ENCODE measurements around the gene CDC20. TPM values are rescaled to one million over a fixed set of nuclear protein-coding genes. Genes with fewer than 3 reads are reported as not detected.

Gene CDC20
- total RNA-seq, 2 experiments from 2014 or later: 130 to 141 TPM

DNA sequence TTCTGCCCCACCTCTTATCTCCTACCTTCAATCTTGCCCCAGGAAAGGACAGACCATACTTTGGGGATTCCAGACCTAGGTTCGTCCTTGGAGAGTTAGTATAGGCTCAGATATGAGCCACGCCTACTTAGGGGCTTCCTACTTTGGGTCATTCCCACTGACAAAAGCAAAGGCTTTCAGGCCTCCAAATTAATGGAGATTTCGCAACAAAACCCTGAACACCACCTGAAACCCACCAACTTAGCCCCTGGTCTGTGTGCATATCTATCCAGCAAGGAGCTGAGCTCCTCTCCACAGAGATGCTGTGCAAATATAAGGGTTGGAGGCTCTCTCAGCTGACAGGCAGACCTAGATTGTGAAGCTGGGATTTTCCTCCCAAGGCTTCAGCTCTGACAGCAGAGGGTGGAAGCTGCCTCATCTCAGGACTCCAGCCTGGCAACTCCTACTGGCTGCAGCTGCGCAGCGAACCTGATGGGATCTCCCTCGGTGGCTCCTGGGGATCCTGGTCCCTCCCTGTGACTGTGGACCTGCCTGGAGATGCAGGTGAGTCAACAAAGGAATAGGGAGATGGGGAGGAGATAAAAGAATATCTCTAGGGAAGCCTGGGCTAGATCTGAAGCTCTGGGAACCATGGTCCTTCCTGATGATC is 19.1 kb upstream of the CDC20 start:
- H3K36me3 Mint-ChIP-seq (ENCODE audit: low read depth): no peaks in the 10 kb centered on the region
- H3K27me3 Mint-ChIP-seq: peaks cover 5% of the 10 kb centered on the region
- no peak overlapping the region for H3K4me3 Mint-ChIP-seq
- ChIA-PET POLR2A (interaction anchor here (1.1 to 1.2 kb wide), 2 partner anchors 19 to 205 kb away, joined by 3 to 4 read pairs; partner anchors contain the start of gene CDC20), CTCF (no interaction called here)
- H3K9me3 Mint-ChIP-seq: no peaks in the 10 kb centered on the region
- H3K27ac Mint-ChIP-seq: no peak overlapping the region
- DNase-seq: no peak
- no peaks in the 10 kb centered on the region for H3K4me1 Mint-ChIP-seq

DNA sequence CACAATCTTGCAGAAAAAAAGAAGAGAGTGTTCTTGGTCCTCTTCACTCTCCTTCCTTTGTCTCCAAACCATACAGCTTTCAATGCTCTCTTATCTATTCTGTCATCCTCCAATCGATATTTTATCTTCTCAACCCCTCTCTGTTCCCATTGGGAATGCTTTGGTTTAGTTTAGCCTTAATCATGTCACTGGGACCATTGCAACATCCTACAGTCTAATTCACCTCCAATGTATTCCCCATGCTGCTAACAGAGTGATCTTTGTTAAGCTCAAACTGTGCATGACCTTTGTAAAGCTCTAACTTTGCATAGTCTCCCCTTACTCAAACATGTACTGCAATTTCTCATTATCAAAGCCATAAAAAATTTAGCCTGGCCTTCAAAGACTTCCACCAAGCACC is 18.2 kb upstream of the CDC20 start:
- H3K27me3 Mint-ChIP-seq: peaks cover 5% of the 10 kb centered on the region
- no peaks in the 10 kb centered on the region for H3K9me3 Mint-ChIP-seq
- ChIA-PET POLR2A (interaction anchor here (1.2 kb wide), 1 partner anchor 204 kb away, joined by 3 read pairs; no protein-coding TSS in a partner anchor), CTCF (interaction anchor here (1.4 kb wide), 1 partner anchor 74 kb away, joined by 3 read pairs; no protein-coding TSS in a partner anchor)
- no peak overlapping the region for H3K4me3 Mint-ChIP-seq
- DNase-seq: no peak
- H3K36me3 Mint-ChIP-seq (ENCODE audit: low read depth): no peaks in the 10 kb centered on the region
- H3K4me1 Mint-ChIP-seq: peaks cover 2% of the 10 kb centered on the region
- H3K27ac Mint-ChIP-seq: no peak overlapping the region

DNA sequence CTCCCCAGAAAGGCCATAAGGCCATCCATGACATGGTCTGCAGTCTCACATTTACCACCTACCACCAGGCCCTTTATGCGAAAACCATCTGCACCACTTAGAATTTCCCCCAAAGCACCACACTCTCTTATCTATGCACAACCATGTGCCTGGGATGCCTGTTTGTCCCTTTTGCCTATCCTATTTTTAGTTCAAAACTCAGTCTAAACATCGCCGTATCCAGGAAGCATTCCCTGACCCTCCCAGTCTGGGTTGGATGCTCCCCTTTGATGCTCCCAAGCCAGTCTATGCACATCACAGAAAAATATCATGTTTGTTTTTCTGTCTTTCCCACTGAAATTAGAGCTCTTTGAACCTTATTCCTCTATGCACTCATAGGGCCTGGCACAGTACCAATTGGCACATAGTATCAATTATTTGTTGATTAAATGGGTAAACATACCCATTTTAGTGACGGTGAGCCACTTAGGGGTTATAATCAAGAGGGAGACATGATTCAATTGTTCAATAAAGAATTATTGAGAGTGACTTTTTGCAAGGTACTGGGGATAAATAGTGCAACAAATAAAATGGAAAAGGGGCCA is 14.4 kb upstream of the CDC20 start:
- Mint-ChIP-seq H3K4me1 (peaks cover 5% of the 10 kb centered on the region), H3K27me3 (peaks cover 7% of the 10 kb centered on the region), H3K36me3 (ENCODE audit: low read depth) (no peaks in the 10 kb centered on the region), H3K27ac (no peak overlapping the region), H3K9me3 (no peaks in the 10 kb centered on the region), H3K4me3 (no peak overlapping the region)
- CTCF ChIA-PET: no interaction called here
- POLR2A ChIA-PET: no interaction called here
- no peak for DNase-seq

DNA sequence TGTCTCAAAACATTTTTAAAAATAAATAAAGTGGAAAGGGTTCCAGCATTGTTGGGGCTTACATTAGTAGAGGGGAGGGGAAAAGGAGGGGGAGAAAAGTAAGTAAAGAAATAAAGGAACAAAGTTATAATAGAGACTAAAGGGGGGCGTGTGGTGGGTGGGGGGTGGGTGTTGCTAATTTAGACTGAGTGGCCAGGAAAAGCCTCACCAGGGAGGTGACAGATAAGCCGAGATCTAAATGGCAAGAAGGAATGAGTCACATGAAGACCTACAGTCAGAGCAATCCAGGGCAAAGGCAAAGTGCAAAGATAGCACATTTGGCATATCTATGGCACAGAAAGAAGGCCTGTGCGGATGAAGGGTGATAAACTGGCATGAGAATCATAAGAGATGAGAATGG is 13.7 kb upstream of the CDC20 start:
- no peaks in the 10 kb centered on the region for H3K36me3 Mint-ChIP-seq (ENCODE audit: low read depth)
- CTCF ChIA-PET: no interaction called here
- POLR2A ChIA-PET: no interaction called here
- H3K4me3 Mint-ChIP-seq: no peak overlapping the region
- no peaks in the 10 kb centered on the region for H3K9me3 Mint-ChIP-seq
- no peak for DNase-seq
- H3K27me3 Mint-ChIP-seq: peaks cover 7% of the 10 kb centered on the region
- H3K27ac Mint-ChIP-seq: no peak overlapping the region
- H3K4me1 Mint-ChIP-seq: peaks cover 10% of the 10 kb centered on the region

DNA sequence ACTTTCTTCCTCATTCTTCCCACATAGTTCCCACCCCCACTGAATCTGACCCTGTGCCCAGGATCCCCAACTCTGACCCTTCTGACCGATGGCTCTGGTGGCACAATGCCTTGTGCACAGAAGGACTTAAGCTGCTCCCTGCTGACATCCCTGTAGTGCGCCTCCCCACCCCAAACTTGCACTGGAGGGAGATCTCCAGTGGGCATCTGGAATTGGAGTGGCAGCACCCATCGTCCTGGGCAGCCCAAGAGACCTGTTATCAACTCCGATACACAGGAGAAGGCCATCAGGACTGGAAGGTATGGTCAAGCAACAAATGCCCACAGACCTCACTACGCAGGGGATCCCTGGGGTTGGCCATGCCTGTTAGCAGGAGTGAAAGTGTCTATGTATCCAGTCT is 12.1 kb upstream of the CDC20 start:
- no peaks in the 10 kb centered on the region for H3K9me3 Mint-ChIP-seq
- ChIA-PET CTCF (interaction anchor here (1.1 kb wide), 1 partner anchor 9 kb away, joined by 4 read pairs; no protein-coding TSS in a partner anchor), POLR2A (no interaction called here)
- H3K4me3 Mint-ChIP-seq: no peak overlapping the region
- peaks cover 10% of the 10 kb centered on the region for H3K4me1 Mint-ChIP-seq
- peaks cover 3% of the 10 kb centered on the region for H3K27me3 Mint-ChIP-seq
- no peaks in the 10 kb centered on the region for H3K36me3 Mint-ChIP-seq (ENCODE audit: low read depth)
- DNase-seq: no peak
- no peak overlapping the region for H3K27ac Mint-ChIP-seq

DNA sequence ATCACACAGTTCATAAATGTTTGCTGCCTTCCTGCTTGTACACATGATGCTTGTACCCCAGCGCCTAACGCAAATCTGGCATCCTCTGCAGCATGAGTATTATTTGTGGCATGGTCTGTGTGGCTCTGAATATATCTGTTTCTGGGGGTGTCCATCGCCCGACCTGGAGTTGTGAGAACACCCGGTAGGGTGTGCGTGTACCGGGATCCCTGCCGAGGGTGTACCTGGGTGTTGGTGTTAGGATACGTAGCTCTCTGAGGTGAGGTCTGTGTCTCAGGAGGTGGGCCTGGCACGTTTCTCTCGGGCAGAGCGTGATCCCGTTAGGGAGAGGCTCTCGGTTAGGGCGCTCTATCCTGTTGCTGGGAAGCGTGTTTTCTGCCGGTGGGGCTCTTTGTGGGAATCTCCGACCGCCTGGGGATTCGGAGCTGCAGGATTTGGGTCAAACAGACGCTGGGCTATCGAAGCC is 10.4 kb upstream of the CDC20 start:
- CTCF ChIA-PET: no interaction called here
- POLR2A ChIA-PET: interaction anchor here (0.6 to 1.0 kb wide), 2 partner anchors 10 to 107 kb away, joined by 3 to 4 read pairs; partner anchors contain the start of gene CDC20

DNA sequence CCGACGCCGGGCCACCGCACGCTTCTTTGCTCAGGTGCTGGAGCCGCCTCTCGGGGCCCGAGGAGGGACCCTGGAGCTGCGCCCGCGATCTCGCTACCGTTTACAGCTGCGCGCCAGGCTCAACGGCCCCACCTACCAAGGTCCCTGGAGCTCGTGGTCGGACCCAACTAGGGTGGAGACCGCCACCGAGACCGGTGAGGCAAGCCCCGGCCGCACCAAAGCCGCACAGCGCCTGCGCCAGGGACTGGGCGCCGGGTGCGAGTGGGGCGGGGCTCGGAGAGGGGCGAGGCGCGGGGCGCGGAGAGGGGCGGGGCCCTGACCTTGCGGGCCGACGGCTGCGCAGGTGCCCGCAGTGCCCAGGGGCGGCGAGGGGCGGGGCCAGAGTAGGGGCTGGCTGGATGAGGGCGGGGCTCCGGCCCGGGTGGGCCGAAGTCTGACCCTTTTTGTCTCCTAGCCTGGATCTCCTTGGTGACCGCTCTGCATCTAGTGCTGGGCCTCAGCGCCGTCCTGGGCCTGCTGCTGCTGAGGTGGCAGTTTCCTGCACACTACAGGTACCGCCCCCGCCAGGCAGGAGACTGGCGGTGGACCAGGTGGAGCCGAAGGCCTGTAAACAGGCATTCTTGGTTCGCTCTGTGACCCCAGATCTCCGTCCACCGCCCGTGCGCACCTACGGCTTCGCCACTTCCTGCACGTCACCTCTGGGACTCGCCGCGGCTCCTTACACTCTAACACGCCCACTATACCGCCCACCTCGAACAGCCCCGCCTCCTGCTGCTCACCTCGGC is 9.8 kb upstream of the CDC20 start:
- ChIA-PET POLR2A (interaction anchor here (0.6 to 1.0 kb wide), 2 partner anchors 10 to 106 kb away, joined by 3 to 4 read pairs; partner anchors contain the start of gene CDC20), CTCF (interaction anchor here (0.6 kb wide), 1 partner anchor 26 kb away, joined by 3 read pairs; no protein-coding TSS in a partner anchor)
- H3K4me3 Mint-ChIP-seq: peak overlapping the region; percentile 77

More for the DNA sequence above, 10.4 kb upstream of the CDC20 start:
- H3K27ac Mint-ChIP-seq: no peak overlapping the region
- H3K9me3 Mint-ChIP-seq: no peaks in the 10 kb centered on the region
- peaks cover 3% of the 10 kb centered on the region for H3K27me3 Mint-ChIP-seq
- H3K36me3 Mint-ChIP-seq (ENCODE audit: low read depth): no peaks in the 10 kb centered on the region
- peak overlapping the region; percentile 40 for H3K4me3 Mint-ChIP-seq
- DNase-seq: no peak
- peaks cover 10% of the 10 kb centered on the region for H3K4me1 Mint-ChIP-seq

DNA sequence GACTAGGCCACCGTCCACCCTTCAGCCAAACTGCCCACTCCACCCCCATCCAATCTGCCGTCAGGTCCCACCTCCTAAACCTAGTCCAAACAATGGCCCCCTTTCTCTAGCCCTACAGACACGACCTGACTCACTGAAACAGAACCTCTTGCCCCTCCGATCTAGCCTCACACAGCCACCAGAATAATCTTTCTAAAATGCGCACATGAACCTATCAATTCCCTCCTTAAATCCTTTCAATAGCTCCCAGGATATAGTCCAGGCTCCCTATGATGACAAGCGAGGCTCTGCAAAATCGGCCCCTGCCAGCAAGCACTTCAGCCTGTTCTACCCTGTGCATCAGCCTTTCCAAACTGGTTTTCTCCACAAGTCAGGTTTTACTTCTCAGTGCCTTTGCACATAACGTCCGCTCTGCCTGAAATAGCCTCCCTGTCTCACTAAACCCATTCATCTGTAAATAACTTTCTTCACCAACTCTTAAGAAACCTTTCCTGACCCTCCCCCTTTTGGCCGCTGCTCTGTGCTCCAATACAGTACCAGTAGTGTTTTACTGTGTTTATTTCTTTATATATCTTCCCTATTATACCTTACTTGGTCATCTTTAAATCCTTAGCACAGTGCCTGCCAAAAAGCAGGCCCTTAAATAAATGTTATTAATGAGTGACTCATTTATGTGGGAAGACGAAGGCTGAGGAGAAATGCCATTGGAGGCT is 9.0 kb upstream of the CDC20 start:
- POLR2A ChIA-PET: no interaction called here
- no peaks in the 10 kb centered on the region for H3K9me3 Mint-ChIP-seq
- no peak for DNase-seq
- peaks cover 3% of the 10 kb centered on the region for H3K36me3 Mint-ChIP-seq (ENCODE audit: low read depth)
- peaks cover 10% of the 10 kb centered on the region for H3K4me1 Mint-ChIP-seq
- H3K4me3 Mint-ChIP-seq: peak overlapping the region; percentile 77
- H3K27ac Mint-ChIP-seq: peak overlapping the region; percentile 77
- H3K27me3 Mint-ChIP-seq: peaks cover 3% of the 10 kb centered on the region
- CTCF ChIA-PET: no interaction called here

More for the DNA sequence above, 9.8 kb upstream of the CDC20 start:
- Mint-ChIP-seq H3K4me1 (peaks cover 10% of the 10 kb centered on the region), H3K27me3 (peaks cover 3% of the 10 kb centered on the region), H3K9me3 (no peaks in the 10 kb centered on the region), H3K27ac (peak overlapping the region; percentile 77), H3K36me3 (ENCODE audit: low read depth) (no peaks in the 10 kb centered on the region)
- DNase-seq: peak; percentile 73

DNA sequence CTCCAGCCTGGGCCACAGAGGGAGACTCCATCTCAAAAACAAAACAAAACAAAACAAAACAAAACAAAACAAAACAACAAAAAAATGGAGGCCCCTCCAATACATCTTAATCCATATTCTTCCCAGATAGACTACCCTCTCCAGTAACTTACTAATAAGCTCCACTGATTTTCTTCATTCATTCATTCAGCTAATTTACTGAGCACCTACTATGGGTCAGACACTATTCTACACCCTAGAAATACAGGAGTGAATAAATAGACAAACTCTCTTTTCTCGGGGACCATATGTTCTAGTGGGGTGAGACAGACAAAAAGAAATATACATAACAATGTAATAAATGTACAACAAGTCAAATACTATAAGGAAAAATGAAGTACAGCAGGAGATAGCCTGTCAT is 7.8 kb upstream of the CDC20 start:
- ChIA-PET CTCF (no interaction called here), POLR2A (no interaction called here)
- Mint-ChIP-seq H3K9me3 (no peaks in the 10 kb centered on the region), H3K27me3 (peaks cover 3% of the 10 kb centered on the region), H3K4me1 (peaks cover 8% of the 10 kb centered on the region), H3K27ac (no peak overlapping the region), H3K36me3 (ENCODE audit: low read depth) (peaks cover 6% of the 10 kb centered on the region), H3K4me3 (no peak overlapping the region)
- no peak for DNase-seq

DNA sequence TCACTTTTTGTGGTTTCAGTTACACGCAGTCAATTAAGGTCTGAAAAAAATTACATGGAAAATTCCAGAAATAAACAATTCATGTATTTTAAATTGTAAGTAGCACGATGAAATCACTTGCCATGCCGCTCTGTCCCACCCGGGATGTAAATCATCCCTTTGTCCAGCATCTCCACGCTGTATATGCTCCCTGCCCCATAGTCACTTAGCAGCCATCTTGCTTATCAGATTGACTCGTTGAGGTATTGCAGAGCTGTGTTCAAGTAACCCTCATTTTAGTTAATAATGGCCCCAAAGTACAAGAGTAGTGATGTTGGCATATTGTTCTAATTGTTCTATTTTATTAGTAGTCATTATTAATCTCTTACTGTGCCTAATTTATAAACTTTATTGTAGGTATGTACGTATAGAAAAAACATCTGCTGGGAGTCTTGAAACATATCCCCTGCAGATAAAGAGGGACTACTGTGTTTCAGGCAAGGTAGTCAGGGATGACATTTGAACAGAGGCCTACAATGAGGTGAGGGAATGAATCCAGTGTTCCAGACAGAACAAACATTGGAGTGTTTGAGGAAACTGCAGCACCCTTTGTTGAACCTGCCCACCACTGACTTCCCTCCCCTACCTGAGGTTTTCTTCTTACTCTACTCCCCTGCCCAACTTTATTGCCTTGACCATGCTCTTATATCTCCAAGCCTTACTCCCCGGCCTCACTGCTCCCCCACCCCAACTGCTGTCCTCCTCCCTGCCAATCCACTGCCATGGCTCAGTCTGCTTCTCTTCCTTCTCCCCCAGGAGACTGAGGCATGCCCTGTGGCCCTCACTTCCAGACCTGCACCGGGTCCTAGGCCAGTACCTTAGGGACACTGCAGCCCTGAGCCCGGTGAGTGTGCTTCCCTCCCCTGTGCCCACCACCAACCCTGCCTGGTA is 7.1 kb upstream of the CDC20 start:
- ChIA-PET POLR2A (no interaction called here), CTCF (no interaction called here)
- no peak for DNase-seq
- H3K36me3 Mint-ChIP-seq (ENCODE audit: low read depth): peaks cover 10% of the 10 kb centered on the region
- H3K4me1 Mint-ChIP-seq: peaks cover 8% of the 10 kb centered on the region
- no peak overlapping the region for H3K4me3 Mint-ChIP-seq
- H3K9me3 Mint-ChIP-seq: no peaks in the 10 kb centered on the region
- H3K27ac Mint-ChIP-seq: no peak overlapping the region
- peaks cover 3% of the 10 kb centered on the region for H3K27me3 Mint-ChIP-seq

DNA sequence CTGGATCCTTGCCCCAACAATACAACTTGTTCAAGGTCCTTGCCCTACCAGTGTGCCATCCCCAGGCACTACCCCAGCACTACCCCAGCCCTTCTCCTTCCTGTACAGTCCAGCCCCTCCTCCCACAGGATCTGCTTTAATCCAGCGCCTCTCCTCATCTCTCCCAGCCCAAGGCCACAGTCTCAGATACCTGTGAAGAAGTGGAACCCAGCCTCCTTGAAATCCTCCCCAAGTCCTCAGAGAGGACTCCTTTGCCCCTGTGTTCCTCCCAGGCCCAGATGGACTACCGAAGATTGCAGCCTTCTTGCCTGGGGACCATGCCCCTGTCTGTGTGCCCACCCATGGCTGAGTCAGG is 6.5 kb upstream of the CDC20 start:
- no peaks in the 10 kb centered on the region for H3K9me3 Mint-ChIP-seq
- no peak overlapping the region for H3K27ac Mint-ChIP-seq
- ChIA-PET CTCF (no interaction called here), POLR2A (interaction anchor here (0.9 kb wide), 1 partner anchor 38 kb away, joined by 3 read pairs; no protein-coding TSS in a partner anchor)
- peaks cover 13% of the 10 kb centered on the region for H3K36me3 Mint-ChIP-seq (ENCODE audit: low read depth)
- H3K4me1 Mint-ChIP-seq: peaks cover 14% of the 10 kb centered on the region
- H3K4me3 Mint-ChIP-seq: no peak overlapping the region
- no peak for DNase-seq
- no peaks in the 10 kb centered on the region for H3K27me3 Mint-ChIP-seq

DNA sequence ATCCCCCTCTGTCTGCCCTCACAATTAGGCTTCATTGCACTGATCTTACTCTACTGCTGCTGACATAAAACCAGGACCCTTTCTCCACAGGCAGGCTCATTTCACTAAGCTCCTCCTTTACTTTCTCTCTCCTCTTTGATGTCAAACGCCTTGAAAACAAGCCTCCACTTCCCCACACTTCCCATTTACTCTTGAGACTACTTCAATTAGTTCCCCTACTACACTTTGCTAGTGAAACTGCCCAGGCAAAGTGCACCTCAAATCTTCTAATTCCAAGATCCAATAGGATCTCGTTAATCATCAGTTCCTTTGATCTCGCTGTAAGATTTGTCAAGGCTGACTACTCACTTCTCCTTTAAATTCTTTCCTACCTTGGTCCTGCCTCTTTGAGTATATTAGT is 5.9 kb upstream of the CDC20 start:
- Mint-ChIP-seq H3K36me3 (ENCODE audit: low read depth) (peaks cover 13% of the 10 kb centered on the region), H3K27me3 (no peaks in the 10 kb centered on the region), H3K4me3 (no peak overlapping the region), H3K27ac (no peak overlapping the region), H3K9me3 (no peaks in the 10 kb centered on the region), H3K4me1 (peaks cover 16% of the 10 kb centered on the region)
- DNase-seq: no peak
- POLR2A ChIA-PET: interaction anchor here (0.9 to 1.3 kb wide), 2 partner anchors 14 to 37 kb away, joined by 3 to 4 read pairs; no protein-coding TSS in a partner anchor
- CTCF ChIA-PET: interaction anchor here (0.5 kb wide), 1 partner anchor 99 kb away, joined by 3 read pairs; no protein-coding TSS in a partner anchor
